ENCODE results near the gene YEATS2. TPM values are rescaled to one million over a fixed set of nuclear protein-coding genes. Genes with fewer than 3 reads are reported as not detected.

Gene YEATS2
- polyA plus RNA-seq, 2 of the 4 experiments (the other 2 are of a cell fraction): 11.2 to 15.3 TPM

DNA sequence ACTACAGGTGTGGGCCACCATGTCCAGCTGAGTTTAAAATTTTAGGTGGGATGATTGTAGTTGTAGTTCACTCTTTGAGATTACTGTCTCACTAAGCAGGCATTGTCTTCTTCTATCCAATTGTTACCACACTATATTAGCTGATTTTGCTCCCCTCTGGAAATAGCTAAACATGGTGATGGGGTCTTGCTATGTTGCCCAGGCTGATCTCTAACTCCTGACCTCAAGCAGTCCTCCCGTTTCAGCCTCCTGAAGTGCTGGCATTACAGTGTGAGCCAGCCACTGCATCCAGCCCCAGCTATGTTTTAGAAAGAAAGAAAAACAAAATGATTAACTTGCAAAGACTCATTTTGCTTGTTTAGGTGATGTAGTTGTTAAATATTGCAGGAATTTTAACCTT, 30.6 kb downstream of the YEATS2 start:
- WGBS (ENCODE audit: missing lambda C conversion rate): 93% methylated on average over 1 of the region's 1 CpG
- ChIA-PET CTCF (no interaction called here), POLR2A (no interaction called here)
- no peak for DNase-seq (ENCODE audit: low read depth in 1 of 2, low spot score in 1 of 2)
- no peak overlapping the region for H3K4me3 ChIP-seq
- ATAC-seq: no peak
- no peak overlapping the region for H3K27ac ChIP-seq
- H3K9me3 ChIP-seq: no peaks in the 10 kb centered on the region
- H3K4me2 ChIP-seq: no peak overlapping the region
- no peak for TF ChIP-seq EHF (CRISPR knock-in tag; IDR thresholded peaks at IDR 0.05)
- TF ChIP-seq RNF2 (IDR thresholded peaks at IDR 0.05; ENCODE audit: borderline replicate concordance, low read depth): no peak
- no peak for TF ChIP-seq EHMT2 (IDR thresholded peaks at IDR 0.05; ENCODE audit: low read depth)
- no peak for TF ChIP-seq ZFP36 (IDR thresholded peaks at IDR 0.05; ENCODE audit: borderline replicate concordance, partially characterized antibody)
- TF ChIP-seq CHD4 (IDR thresholded peaks at IDR 0.05; ENCODE audit: borderline replicate concordance): no peak
- no peak for FAIRE-seq
- H3K4me1 ChIP-seq: no peaks in the 10 kb centered on the region

DNA sequence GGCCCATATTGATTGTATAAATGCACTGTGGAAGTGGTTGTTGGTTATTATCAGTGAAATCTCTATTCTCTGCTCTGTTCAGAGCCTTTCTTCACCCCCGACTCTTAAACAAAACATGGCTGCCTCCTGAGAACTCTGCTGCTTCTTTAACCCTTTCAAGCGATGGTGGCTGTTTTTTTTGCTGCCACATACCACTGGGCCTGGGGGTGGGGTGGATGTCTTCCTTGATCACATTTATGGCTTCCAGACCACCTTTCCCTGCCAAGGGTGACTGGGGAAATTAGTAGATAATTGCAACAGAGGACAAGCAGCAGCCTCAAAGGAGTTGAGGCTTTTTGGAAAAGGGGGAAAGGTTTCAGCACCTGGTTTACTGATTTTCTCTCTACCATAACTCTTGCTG, 32.8 kb downstream of the YEATS2 start:
- Histone ChIP-seq H3K4me1 (no peaks in the 10 kb centered on the region), H3K9me3 (no peaks in the 10 kb centered on the region), H3K4me2 (no peak overlapping the region), H3K27ac (no peak overlapping the region), H3K4me3 (no peak overlapping the region)
- DNase-seq (ENCODE audit: low read depth in 1 of 2, low spot score in 1 of 2) (no peak), FAIRE-seq (no peak), ATAC-seq (no peak)
- POLR2A ChIA-PET: no interaction called here
- CTCF ChIA-PET: interaction anchor here (1.9 kb wide), 1 partner anchor 36 kb away, joined by 6 read pairs; no protein-coding TSS in a partner anchor
- TF ChIP-seq BHLHE40 (IDR thresholded peaks at IDR 0.05; ENCODE audit: low read depth, low read length): no peak
- TF ChIP-seq MAZ (IDR thresholded peaks at IDR 0.05; ENCODE audit: borderline replicate concordance, low read depth, low read length): no peak
- no peak for TF ChIP-seq RNF2 (IDR thresholded peaks at IDR 0.05; ENCODE audit: borderline replicate concordance, low read depth)
- no peak for TF ChIP-seq EP300 (IDR thresholded peaks at IDR 0.05)
- no peak for TF ChIP-seq CBX8 (IDR thresholded peaks at IDR 0.05)
- TF ChIP-seq, protein P1, sequence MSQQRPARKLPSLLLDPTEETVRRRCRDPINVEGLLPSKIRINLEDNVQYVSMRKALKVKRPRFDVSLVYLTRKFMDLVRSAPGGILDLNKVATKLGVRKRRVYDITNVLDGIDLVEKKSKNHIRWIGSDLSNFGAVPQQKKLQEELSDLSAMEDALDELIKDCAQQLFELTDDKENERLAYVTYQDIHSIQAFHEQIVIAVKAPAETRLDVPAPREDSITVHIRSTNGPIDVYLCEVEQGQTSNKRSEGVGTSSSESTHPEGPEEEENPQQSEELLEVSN (IDR thresholded peaks at IDR 0.05; ENCODE audit: borderline replicate concordance, low read depth): no peak
- no peak for TF ChIP-seq HOXB13 (CRISPR knock-in tag; IDR thresholded peaks at IDR 0.05; ENCODE audit: low read depth)
- TF ChIP-seq, protein P2, sequence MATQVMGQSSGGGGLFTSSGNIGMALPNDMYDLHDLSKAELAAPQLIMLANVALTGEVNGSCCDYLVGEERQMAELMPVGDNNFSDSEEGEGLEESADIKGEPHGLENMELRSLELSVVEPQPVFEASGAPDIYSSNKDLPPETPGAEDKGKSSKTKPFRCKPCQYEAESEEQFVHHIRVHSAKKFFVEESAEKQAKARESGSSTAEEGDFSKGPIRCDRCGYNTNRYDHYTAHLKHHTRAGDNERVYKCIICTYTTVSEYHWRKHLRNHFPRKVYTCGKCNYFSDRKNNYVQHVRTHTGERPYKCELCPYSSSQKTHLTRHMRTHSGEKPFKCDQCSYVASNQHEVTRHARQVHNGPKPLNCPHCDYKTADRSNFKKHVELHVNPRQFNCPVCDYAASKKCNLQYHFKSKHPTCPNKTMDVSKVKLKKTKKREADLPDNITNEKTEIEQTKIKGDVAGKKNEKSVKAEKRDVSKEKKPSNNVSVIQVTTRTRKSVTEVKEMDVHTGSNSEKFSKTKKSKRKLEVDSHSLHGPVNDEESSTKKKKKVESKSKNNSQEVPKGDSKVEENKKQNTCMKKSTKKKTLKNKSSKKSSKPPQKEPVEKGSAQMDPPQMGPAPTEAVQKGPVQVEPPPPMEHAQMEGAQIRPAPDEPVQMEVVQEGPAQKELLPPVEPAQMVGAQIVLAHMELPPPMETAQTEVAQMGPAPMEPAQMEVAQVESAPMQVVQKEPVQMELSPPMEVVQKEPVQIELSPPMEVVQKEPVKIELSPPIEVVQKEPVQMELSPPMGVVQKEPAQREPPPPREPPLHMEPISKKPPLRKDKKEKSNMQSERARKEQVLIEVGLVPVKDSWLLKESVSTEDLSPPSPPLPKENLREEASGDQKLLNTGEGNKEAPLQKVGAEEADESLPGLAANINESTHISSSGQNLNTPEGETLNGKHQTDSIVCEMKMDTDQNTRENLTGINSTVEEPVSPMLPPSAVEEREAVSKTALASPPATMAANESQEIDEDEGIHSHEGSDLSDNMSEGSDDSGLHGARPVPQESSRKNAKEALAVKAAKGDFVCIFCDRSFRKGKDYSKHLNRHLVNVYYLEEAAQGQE (IDR thresholded peaks at IDR 0.05): no peak
- no peak for TF ChIP-seq CBX2 (IDR thresholded peaks at IDR 0.05; ENCODE audit: borderline replicate concordance, low read depth)
- TF ChIP-seq, protein P3, sequence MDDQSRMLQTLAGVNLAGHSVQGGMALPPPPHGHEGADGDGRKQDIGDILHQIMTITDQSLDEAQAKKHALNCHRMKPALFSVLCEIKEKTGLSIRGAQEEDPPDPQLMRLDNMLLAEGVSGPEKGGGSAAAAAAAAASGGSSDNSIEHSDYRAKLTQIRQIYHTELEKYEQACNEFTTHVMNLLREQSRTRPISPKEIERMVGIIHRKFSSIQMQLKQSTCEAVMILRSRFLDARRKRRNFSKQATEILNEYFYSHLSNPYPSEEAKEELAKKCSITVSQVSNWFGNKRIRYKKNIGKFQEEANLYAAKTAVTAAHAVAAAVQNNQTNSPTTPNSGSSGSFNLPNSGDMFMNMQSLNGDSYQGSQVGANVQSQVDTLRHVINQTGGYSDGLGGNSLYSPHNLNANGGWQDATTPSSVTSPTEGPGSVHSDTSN (IDR thresholded peaks at IDR 0.05): no peak
- TF ChIP-seq CHD2 (IDR thresholded peaks at IDR 0.05; ENCODE audit: low read length, partially characterized antibody): no peak
- 86% methylated on average over 2 of the region's 2 CpGs for WGBS (ENCODE audit: missing lambda C conversion rate)

DNA sequence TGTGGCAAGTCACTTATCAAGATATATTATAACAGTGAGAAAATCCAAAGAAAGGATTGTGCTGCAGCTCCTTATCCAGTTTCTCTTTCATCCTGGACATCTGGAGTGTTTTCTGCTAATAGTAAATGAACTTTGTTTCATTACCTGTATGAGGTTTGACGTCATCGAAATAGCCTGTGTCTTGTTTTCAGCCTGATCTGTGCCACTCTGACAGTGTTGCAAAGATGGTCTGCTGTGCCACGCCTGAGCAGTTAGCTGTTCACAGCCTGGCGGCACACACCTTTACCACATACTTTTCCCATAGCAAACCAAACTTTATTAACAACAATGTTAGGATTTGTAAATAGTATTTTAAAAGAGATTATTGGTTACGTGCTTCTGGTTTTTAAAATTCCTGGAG, 34.0 kb downstream of the YEATS2 start:
- 93% methylated on average over 5 of the region's 5 CpGs for WGBS (ENCODE audit: missing lambda C conversion rate)
- POLR2A ChIA-PET: no interaction called here
- no peak overlapping the region for H3K4me2 ChIP-seq
- no peak for ATAC-seq
- no peak overlapping the region for H3K4me3 ChIP-seq
- no peaks in the 10 kb centered on the region for H3K9me3 ChIP-seq
- no peak for FAIRE-seq
- DNase-seq (ENCODE audit: low read depth in 1 of 2, low spot score in 1 of 2): no peak
- no peak overlapping the region for H3K27ac ChIP-seq
- no peaks in the 10 kb centered on the region for H3K4me1 ChIP-seq
- CTCF ChIA-PET: no interaction called here
- TF ChIP-seq RNF2 (IDR thresholded peaks at IDR 0.05; ENCODE audit: borderline replicate concordance, low read depth) (no peak), ZNF302 (CRISPR knock-in tag; IDR thresholded peaks at IDR 0.05) (no peak), KDM5A (IDR thresholded peaks at IDR 0.05) (no peak), NR3C1 (IDR thresholded peaks at IDR 0.05) (no peak), NFE2L2 (conservative IDR thresholded peaks at IDR 0.05; ENCODE audit: low read length) (no peak)
- TF ChIP-seq, protein P4, sequence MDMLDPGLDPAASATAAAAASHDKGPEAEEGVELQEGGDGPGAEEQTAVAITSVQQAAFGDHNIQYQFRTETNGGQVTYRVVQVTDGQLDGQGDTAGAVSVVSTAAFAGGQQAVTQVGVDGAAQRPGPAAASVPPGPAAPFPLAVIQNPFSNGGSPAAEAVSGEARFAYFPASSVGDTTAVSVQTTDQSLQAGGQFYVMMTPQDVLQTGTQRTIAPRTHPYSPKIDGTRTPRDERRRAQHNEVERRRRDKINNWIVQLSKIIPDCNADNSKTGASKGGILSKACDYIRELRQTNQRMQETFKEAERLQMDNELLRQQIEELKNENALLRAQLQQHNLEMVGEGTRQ (IDR thresholded peaks at IDR 0.05): no peak
